Endothelial cell of umbilical vein (primary cell): ENCODE data around the gene ACSS2.
A peak's percentile ranks its signal among the peaks of the same experiment; 100 is the strongest.

Source experiments
- EZH2 ChIP-seq: IDR thresholded peaks from 2 replicates; pipeline ENCODE4 v1.6.1; 2012; ENCODE audit warnings: borderline replicate concordance, low read depth, mild to moderate bottlenecking, moderate library complexity, low read length, inconsistent platforms; ENCODE audit not compliant: severe bottlenecking
- JUN ChIP-seq: IDR thresholded peaks from 2 replicates; pipeline ENCODE4 v1.6.1; 2011; ENCODE audit warnings: borderline replicate concordance, low read depth; ENCODE audit not compliant: insufficient read length, insufficient read depth
- MYC ChIP-seq: IDR thresholded peaks from one replicate; pipeline ENCODE4 v1.6.1; 2011; ENCODE audit warnings: mild to moderate bottlenecking, low read depth, low read length
- POLR2A ChIP-seq: IDR thresholded peaks from 2 replicates; pipeline ENCODE4 v1.6.1; 2012; ENCODE audit warnings: low read depth, mild to moderate bottlenecking, control low read depth, low read length
- POLR2AphosphoS5 ChIP-seq: IDR thresholded peaks from 2 replicates; pipeline ENCODE4 v1.6.1; 2012; ENCODE audit warnings: low read depth, mild to moderate bottlenecking, control low read depth, low read length, moderate library complexity; ENCODE audit not compliant: insufficient read depth
- TF ChIP-seq, protein P1 (sequence below), 2 donors: IDR thresholded peaks; 1 replicate in 1 of 2; 2 replicates in 1 of 2; pipeline ENCODE4 v1.5.1; 2011; ENCODE audit warnings: low read length in 2 of 2, mild to moderate bottlenecking in 2 of 2, moderate library complexity in 2 of 2, control low read depth in 1 of 2, inconsistent platforms in 1 of 2, low read depth in 1 of 2; ENCODE audit not compliant: insufficient read depth in 1 of 2; ENCODE audit errors: extremely low read depth in 1 of 2
- TF ChIP-seq, protein P2 (sequence below): IDR thresholded peaks from 2 replicates; pipeline ENCODE4 v1.6.1; 2011; ENCODE audit not compliant: insufficient read depth, insufficient read length

DNA sequence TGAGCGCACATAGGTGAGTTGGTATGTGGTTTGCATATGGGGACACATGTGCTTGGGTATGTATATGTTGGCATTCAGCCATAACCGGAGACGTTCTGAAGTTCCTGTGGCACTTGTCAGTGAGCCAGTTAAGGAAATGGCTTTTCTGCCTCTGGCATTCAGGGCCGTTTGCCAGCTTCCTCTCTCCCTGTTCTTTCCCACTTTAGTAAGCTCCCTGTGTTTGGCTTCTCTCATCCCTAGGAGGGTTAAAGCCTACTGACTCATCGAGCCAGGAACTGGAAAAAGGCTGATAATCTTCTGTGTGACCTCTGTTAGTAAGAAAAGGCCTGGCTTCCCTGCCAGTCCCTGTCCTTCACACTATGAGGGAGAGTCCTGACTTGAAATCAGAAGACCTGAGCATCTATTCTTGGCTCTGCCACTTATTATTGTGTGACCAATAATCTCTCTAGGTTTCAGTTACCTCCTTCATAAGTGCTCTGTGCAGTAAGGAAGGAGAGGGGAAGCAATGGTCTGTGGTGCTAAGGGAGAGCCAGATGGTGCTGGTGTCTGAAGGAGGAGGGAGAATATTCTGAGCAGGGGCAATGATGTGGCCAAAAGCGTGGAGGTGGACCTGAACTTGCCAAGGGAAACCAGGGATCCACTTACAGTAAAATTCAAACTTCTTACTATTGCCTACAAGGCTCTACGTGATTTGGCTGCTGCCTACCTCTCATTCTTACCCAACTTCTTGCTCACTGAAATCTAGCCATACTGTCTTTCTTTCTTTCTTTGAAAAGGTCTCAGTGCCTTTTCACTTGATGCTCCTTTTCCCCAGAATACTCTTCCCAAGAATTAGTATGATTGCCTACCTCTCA is 31.4 kb downstream of the ACSS2 start:
- peak; percentile 38 for TF ChIP-seq MYC
- TF ChIP-seq POLR2AphosphoS5: peak; percentile 92
- TF ChIP-seq, protein P1, sequence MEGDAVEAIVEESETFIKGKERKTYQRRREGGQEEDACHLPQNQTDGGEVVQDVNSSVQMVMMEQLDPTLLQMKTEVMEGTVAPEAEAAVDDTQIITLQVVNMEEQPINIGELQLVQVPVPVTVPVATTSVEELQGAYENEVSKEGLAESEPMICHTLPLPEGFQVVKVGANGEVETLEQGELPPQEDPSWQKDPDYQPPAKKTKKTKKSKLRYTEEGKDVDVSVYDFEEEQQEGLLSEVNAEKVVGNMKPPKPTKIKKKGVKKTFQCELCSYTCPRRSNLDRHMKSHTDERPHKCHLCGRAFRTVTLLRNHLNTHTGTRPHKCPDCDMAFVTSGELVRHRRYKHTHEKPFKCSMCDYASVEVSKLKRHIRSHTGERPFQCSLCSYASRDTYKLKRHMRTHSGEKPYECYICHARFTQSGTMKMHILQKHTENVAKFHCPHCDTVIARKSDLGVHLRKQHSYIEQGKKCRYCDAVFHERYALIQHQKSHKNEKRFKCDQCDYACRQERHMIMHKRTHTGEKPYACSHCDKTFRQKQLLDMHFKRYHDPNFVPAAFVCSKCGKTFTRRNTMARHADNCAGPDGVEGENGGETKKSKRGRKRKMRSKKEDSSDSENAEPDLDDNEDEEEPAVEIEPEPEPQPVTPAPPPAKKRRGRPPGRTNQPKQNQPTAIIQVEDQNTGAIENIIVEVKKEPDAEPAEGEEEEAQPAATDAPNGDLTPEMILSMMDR (IDR thresholded peaks at IDR 0.05; ENCODE audit: extremely low read depth in 1 of 2, insufficient read depth in 1 of 2, low read depth in 1 of 2, low read length in 2 of 2): no peak
- TF ChIP-seq JUN: peak; percentile 77
- no peak for TF ChIP-seq EZH2
- TF ChIP-seq, protein P2, sequence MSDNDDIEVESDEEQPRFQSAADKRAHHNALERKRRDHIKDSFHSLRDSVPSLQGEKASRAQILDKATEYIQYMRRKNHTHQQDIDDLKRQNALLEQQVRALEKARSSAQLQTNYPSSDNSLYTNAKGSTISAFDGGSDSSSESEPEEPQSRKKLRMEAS: no peak
- peak; percentile 53 for TF ChIP-seq POLR2A
